Measurements from ENCODE around the gene PCDHGA1.

- TF ChIP-seq OTX1 (CRISPR knock-in tag; IDR thresholded peaks at IDR 0.05) (no peak), HMG20B (CRISPR knock-in tag; IDR thresholded peaks at IDR 0.05) (no peak), ZNF445 (CRISPR knock-in tag; IDR thresholded peaks at IDR 0.05; ENCODE audit: low read depth) (no peak)
Measured at GRCh38 chr5:141434006-141434405, 103.7 kb downstream of the PCDHGA1 start.

Measured in K562 (cell line).